Fibroblast of pulmonary artery (primary cell): ENCODE results near the gene PNKP.

Source experiments
- DNase-seq: peaks from one replicate; pipeline ENCODE4 v3.0.0-alpha.2; 2010; ENCODE audit warnings: low read depth
- H3K4me3 ChIP-seq: replicated peaks from 2 replicates; pipeline ENCODE4 v1.5.1; 2011; ENCODE audit warnings: low read depth, mild to moderate bottlenecking, control low read depth, low read length, moderate library complexity
- TF ChIP-seq, protein P1 (sequence below): IDR thresholded peaks from 2 replicates; pipeline ENCODE4 v1.5.1; 2011; ENCODE audit warnings: mild to moderate bottlenecking, control low read depth, low read length, inconsistent platforms; ENCODE audit errors: missing control alignments

PNKP gene

DNA sequence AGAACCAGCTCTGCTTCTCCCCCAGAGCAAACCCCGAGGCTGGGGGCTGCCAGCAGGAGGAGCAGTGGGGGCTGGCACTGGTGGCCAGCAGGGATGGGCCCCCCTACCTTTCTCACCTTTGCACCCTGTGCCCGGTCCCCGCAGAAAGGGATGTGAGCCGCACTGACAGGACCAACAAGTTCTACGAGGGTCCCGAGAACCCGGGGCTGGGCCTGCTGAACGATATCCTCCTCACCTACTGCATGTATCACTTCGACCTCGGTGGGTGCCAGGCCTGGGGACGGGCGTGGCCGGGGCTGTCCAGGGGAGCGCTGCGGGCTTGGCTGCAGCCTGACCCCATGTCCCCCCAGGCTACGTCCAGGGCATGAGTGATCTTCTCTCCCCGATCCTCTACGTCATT, 16.7 kb upstream of the PNKP start:
- no peak for DNase-seq
- TF ChIP-seq, protein P1, sequence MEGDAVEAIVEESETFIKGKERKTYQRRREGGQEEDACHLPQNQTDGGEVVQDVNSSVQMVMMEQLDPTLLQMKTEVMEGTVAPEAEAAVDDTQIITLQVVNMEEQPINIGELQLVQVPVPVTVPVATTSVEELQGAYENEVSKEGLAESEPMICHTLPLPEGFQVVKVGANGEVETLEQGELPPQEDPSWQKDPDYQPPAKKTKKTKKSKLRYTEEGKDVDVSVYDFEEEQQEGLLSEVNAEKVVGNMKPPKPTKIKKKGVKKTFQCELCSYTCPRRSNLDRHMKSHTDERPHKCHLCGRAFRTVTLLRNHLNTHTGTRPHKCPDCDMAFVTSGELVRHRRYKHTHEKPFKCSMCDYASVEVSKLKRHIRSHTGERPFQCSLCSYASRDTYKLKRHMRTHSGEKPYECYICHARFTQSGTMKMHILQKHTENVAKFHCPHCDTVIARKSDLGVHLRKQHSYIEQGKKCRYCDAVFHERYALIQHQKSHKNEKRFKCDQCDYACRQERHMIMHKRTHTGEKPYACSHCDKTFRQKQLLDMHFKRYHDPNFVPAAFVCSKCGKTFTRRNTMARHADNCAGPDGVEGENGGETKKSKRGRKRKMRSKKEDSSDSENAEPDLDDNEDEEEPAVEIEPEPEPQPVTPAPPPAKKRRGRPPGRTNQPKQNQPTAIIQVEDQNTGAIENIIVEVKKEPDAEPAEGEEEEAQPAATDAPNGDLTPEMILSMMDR, result no peak
- H3K4me3 ChIP-seq, result no peak overlapping the region

DNA sequence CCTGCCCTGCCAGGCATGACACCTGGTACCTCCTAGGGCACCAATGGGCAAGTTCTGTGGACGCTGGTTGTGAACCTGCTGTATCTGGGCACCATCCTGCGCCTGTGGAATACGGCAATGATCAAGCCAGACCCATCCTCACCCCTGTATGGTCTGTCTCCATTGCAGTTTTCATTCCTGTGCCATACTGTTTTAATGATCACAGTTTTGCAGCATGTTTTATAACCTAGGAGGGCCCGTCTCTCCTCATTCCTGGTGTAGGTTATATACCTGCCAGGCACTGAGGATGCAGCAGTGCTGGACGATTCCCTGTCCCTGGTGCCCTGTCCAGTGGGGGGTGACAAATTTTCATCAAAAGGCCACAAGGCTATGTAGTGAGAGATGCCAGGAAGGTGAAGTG, 15.7 kb upstream of the PNKP start:
- DNase-seq, result no peak
- TF ChIP-seq, protein P1, result no peak
- H3K4me3 ChIP-seq, result no peak overlapping the region

DNA sequence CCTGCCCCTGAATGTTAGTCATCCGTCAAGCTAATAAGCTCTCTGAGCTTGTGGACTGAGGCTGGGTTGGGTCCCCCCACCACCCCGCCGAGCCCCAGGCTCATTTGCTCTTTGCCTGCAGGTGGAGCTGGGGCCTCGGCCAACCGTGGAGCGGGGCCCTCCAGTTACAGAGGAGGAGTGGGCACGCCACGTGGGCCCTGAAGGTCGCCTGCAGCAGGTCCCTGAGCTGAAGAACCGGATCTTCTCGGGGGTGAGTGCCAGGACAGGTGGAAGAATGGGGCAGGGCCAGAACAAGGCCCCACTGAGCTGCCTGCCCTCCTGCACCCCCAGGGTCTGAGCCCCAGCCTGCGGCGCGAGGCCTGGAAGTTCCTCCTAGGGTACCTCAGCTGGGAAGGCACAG, 15.3 kb upstream of the PNKP start:
- TF ChIP-seq, protein P1, result no peak
- no peak for DNase-seq
- H3K4me3 ChIP-seq, result no peak overlapping the region

DNA sequence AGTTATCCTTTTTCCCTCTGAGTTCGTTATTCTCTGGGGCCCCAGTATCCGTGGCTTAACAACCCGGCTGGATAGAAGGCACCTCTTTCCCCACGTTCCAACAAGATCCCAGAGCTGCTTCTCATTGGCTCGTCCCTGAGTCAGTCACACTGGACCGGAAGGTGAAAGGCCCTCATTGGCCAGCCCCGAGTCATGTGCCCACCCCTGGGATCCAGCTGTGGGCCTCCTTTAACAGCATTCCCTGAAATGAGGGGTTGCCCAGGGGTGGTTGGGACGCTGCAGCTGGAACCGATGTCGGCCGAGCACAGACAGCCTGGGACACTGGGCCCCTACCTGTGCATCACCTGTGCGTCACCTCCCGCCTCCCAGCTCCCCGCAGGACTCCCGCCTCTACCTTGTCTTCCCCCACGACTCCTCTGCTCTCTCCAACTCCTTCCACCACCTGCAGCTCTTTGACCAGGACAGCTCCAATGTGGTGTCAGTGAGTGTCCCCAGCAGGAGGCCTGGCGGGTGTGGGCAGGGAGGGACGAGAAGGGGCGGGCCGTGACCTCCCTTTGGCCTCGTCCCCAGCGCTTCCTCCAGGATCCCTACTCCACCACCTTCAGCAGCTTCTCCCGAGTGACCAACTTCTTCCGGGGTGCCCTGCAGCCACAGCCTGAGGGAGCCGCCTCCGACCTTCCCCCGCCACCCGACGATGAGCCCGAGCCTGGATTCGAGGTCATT, 14.5 kb upstream of the PNKP start:
- peak; percentile 30 for DNase-seq
- TF ChIP-seq, protein P1, result no peak
- H3K4me3 ChIP-seq, result no peak overlapping the region

DNA sequence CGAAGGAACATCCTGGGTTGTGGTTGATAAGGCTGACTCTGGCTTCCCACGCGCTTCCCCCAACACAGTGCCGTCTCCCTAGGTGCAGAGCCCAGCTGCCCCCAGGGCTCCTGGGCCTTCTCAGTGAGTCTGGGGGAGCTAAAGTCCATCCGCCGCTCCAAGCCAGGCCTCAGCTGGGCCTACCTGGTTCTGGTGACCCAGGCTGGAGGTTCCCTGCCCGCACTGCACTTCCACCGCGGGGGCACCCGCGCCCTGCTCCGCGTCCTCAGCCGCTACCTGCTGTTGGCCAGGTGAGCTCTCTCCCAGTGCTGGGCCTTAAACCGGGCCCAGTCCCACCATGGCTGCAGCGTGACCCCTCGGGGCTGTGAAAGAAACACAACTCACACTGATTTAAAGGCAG, 13.8 kb upstream of the PNKP start:
- no peak overlapping the region for H3K4me3 ChIP-seq
- TF ChIP-seq, protein P1, result no peak
- DNase-seq, result no peak

DNA sequence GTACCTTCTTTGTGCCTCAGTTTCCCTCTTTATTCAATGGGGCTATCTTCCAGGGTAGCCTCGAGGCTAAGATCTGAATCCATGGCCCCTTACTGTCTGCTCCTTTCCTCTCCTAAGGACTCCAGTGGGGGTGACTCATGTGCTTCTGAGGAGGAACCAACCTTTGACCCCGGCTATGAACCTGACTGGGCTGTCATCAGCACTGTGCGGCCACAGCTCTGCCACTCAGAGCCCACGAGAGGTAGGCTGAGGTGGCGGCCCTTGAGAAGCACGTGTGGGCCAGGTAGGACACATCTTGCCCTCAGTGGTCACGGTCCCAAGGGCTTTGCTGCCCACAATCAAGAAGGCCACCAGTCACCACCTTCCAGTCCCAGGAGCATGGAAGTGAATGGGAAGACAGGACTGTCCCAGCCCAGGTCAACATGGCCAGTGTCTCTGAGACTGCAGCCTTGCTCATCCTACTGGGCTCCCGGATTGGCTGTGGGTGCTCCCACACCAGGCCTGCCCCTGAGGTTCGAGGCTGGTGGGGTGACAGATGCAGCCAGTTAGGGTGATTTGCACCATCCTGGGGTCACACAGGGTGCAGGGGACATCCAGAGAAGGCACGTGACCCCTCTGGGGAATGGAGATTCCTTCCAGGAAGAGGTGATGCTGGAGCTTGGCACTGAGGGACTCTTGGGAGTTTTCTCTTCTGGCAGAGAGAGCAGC, 12.9 kb upstream of the PNKP start:
- TF ChIP-seq, protein P1, result no peak
- H3K4me3 ChIP-seq, result no peak overlapping the region

More for the DNA sequence above, 12.9 kb upstream of the PNKP start:
- DNase-seq, result no peak
